GM19467 (cell line): Measurements from ENCODE around the gene USP32.

Source experiments
- ATAC-seq: cut with Tn5 transposase; IDR thresholded peaks from one replicate; pipeline ENCODE4 v1.9.1; 2021; ENCODE audit warnings: mild to moderate bottlenecking, moderate library complexity; ENCODE audit not compliant: unreplicated experiment

The USP32 gene

DNA sequence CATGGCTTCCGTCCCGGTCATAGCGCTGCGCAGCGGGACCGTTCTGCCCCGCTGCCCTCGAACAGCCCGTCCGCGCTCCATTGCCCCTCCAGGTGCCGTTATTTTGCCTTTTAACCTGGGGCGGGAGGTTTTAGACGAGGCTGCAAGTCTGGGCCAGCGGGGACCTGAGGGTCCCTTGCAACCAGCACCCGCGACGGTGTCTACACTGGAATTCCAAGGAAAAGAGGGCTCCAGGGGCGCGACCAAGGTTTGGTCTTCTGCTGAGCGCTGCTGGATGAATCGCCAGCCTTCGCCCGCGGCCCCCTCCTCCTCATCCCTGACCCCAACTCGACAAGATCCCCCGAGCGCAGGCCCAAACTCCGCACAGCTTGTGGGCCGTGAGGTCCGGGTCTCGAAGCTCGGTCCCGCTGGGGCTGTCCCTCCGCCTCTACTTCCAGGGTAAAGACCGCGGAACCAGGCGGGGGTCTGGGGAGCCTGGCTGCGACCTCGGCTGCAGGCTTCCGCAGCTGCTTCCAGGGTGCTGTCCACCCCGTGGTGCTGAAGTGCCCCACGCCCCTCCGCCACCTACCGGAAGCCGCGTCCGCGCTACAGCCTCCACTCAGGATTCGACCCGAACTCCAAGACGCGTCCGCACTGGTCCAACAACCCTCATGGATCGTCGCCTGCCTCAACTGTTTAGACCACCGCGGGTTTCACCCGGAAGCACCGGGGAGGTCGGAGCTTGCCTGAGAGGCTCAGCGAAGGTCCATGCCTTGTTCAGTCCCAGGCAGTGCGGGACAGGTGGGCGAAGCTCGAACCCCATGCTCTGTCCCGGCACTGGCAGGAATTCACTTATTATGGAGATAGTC, 252.3 kb downstream of the USP32 start:
- no peak for ATAC-seq

DNA sequence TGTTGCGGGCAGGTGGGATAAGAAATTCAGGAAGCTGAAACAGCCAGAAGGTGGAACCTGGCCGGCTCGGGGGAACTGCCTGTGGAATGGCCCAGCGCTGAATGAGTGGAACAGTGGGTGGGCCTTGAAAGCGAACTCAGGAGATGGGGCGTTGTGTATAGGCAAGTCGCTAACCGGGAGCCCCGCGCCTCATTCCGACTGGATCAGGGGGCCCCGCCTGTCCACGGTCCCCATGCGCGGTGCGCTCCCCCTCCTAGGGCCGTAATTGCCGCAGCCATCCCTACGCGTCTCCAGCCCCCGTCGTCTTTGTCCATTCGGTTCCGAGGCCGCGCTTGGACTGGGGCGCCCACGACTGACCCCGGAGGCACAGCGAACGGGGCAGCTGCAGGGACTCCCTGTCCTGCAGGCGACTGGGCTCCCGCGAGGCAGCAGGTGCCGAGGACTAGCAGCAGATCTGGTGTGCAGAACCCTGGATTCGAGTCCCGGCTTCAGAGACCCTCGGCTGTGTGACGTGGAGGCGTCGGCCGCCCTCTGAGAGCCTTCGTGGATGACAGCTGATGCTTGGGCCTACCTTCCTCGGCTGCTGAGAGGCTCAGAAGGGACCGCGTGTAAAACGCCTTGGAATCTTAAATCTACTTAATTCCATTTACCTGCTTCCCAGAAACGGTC, 253.0 kb downstream of the USP32 start:
- no peak for ATAC-seq

DNA sequence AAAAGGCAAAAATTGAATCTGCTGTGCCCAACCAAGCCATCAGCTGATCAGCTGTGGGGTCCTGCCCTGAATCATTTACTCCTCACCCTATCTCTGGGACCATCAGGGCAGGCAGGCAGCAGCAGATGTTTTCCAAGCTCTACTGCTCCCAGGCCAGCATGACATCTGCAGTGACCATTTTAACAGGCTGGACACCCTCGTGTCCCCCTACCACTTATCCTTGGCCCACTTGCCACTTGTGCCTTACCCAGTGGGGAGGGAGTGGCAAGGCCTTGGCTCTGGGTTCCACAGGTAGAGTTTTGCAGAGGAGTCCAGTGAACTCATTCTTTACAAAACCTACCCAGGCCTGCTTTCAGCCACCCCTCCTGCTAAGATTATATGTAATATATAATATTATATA, 254.2 kb downstream of the USP32 start:
- no peak for ATAC-seq

DNA sequence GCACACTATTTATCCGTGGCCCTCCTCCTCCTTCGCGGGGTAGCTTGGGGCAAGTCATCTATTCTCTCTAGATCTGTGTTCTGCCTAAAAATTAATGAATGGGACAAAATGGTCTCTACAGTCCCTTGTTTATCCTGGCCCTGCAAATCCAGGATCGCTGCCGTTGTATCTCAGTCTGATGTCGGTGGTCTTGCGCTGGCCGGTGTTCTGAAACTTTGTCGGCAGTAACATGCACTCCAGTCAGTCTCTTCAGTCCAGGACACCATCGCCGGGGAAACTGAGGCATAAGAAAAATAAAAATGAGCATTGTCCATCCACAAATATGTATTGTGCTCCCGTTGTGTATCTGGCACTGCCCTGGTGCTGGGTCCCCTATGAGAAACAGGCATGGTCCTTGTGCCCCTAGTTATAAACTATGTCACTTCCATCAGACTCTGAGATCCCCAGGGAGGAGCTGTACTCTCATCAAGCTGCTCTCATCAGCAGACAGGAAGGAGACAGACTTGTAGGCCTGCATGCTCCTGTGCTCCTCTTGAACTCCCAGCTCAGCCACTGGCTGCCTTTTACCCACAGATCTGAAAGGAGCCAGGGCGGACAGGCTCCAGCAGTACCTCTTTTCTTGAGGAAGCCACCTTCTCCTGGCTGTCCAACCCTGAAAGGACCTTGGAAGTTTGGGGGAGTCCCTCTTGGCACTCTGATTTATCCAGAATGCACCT, 255.8 kb downstream of the USP32 start:
- ATAC-seq = no peak

DNA sequence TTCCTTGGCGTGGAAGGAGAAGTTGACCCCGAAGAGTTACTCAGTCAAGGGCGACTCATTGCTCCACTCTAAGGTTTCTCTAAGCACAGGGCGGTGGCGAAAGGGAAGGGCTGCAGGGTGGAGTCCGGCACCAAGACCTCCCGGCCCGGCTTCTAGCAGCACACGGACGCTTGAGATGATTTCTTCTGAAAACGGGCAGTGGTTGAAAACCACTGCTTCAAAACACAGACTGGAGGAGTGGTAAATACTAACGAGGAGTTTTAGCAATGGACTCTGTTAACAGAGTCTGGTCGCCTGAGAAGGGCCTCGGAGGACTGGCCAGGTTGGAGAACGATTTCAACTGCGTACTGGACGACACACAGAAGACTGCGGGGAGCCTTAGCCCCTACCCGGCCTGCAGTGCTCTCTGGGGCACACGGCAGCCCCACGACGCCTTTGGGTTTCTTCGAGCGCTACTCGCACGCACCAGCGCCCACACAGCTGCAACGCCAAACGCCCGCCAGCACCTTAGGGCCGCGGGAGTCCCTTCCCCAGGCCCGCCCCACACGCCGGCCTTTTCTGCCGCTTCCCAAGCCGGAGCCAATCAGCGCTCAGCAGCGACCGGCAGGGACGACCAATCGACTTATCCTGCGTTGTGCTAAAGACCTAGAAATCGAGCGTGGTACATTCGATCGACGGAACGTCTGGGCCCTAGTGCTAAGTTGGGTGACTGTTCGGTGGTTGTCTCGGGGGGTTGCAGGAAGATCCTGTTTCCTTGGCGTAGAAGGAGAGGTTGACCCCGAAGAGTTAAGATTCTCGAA, 256.6 kb downstream of the USP32 start:
- peak; percentile 76 for ATAC-seq

DNA sequence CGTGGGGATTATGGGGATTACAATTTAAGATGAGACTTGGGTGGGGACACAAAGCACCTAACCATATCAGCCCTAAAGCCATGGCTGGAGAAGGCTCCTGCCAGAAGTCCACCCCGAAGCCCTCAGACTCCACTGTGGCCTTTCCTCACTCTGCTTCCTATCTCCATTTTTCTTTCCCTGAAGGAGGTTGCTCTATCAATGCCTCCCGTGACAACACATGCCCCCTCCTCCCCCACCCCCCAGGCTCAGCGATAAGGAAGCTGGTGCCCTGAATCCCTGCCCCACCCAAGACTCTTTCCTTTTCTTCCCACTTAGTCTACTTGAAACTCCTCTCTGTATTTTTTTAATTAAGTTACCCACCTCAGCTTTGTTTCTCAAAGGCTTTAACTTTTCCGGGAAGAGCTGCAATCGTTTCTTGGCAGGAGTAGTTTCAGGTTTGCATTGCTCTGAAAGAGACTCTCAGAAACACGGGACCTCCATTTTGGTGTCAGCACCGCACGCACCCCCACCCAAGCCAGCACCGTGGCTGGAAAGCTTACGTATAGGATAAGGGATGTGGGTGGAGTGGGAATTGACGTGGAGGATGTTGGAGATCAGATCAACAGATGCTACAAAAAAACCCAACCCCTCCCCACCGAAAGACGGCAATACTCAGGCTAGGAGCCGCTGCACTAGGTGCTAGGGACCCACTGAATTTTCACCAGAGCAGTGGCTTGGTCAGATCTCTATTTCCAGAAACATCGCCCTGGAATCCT, 257.4 kb downstream of the USP32 start:
- ATAC-seq = no peak

DNA sequence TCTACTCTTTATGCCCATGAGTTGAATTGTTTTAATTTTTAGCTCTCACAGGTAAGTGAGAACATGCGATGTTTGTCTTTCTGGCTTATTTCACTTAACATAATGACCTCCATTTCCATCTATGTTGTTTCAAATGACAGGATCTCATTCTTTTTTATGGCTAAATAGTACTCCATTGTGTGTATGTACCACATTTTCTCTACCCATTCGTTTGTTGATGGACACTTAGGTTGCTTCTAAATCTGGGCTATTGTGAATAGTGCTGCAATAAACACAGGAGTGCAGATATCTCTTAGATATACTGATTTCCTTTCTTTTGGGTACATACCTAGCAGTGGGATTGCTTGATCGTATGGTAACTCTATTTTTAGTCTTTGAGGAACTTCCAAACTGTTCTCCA, 261.5 kb downstream of the USP32 start:
- ATAC-seq = no peak

DNA sequence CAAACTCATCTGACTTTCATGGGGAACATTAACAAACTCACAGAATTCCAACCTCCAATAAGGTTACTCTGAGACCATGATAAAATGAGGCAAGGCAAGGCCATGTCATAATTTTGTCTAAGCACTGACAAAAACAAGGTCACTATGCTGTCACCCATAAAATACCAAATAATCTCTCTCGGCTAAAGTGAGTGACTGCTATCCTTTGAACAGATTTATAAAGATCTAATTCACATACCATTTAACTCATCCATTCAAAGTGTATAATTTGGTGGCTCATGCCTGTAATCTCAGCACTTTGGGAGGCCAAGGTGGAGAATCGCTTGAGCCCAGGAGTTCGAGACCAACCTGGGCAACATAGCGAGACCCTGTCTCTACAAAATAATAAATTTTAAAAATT, 262.8 kb downstream of the USP32 start:
- ATAC-seq = no peak
